ENCODE measurements around the gene PILRB.
A peak's percentile ranks its signal among the peaks of the same experiment; 100 is the strongest.

PILRB gene

DNA sequence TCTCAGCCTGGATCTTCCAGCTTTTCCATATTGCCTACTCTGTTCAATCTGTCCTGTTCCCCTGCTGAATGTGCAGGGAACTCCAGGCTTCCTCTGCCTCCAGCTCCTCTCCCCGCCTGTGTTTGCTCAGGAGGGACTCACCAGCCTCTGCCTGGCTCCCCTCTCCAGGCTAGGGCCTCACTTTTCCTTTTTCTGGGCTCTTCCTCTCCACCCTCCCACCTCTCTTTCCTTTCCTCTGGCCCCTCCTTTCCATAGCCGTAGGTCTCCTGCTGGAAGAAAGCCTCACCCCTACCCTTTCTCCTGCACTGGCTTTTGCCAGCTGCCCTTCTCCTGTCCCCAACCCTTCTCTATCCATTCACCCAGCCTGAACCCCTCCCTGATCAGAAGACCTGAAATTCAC, 40.3 kb downstream of the PILRB start:
- TF ChIP-seq, protein P1, sequence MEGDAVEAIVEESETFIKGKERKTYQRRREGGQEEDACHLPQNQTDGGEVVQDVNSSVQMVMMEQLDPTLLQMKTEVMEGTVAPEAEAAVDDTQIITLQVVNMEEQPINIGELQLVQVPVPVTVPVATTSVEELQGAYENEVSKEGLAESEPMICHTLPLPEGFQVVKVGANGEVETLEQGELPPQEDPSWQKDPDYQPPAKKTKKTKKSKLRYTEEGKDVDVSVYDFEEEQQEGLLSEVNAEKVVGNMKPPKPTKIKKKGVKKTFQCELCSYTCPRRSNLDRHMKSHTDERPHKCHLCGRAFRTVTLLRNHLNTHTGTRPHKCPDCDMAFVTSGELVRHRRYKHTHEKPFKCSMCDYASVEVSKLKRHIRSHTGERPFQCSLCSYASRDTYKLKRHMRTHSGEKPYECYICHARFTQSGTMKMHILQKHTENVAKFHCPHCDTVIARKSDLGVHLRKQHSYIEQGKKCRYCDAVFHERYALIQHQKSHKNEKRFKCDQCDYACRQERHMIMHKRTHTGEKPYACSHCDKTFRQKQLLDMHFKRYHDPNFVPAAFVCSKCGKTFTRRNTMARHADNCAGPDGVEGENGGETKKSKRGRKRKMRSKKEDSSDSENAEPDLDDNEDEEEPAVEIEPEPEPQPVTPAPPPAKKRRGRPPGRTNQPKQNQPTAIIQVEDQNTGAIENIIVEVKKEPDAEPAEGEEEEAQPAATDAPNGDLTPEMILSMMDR (IDR thresholded peaks at IDR 0.05; ENCODE audit: extremely low read depth, missing control alignments), result no peak
- DNase-seq (ENCODE audit: low spot score), result no peak

DNA sequence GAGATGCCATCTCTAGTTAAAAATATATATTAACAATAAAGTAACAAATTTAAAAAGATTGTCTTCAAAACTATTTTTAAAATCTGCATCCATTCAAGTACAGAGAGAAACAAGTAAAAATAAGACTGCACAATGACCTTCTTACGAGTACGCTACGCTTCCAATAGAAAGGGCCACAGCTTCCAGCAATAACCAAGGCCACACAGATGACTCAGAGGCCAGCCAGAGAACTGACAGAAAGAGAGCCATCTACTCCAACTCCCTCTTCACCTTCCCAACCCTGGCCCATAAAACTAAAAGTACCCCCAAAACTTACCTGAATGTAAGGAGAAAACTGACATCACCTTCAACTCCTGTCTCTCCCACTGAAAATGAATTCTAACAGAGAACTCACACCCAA, 42.1 kb downstream of the PILRB start:
- no peak for DNase-seq (ENCODE audit: low spot score)
- TF ChIP-seq, protein P1 (IDR thresholded peaks at IDR 0.05; ENCODE audit: extremely low read depth, missing control alignments), result no peak

GRCh38 chr7:100400656-100401055, 42.7 kb downstream of the PILRB start:
- DNase-seq (ENCODE audit: low spot score), result no peak
- TF ChIP-seq, protein P1 (IDR thresholded peaks at IDR 0.05; ENCODE audit: extremely low read depth, missing control alignments), result no peak

GRCh38 chr7:100401811-100402210, 43.9 kb downstream of the PILRB start:
- DNase-seq (ENCODE audit: low spot score), result no peak
- TF ChIP-seq, protein P1 (IDR thresholded peaks at IDR 0.05; ENCODE audit: extremely low read depth, missing control alignments), result no peak

DNA sequence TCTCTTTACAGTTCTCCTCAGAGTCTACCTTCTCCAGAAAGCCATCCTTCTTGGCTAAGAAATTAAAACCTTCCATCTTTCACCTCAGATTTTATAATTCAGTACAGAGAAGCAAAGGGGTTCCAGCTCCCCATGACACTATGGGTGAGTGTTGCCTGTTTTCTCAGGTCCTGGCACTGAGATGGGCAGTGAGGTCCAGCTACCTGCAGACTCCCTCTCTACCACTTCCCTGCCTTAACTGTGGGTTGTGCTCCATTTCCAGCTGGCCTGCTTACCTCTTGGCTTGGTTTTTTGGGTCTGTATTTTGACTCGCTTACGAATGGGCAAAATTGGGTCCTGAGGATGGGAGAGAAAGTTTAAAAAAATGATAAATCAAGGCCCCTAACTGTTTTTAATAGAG, 44.3 kb downstream of the PILRB start:
- DNase-seq (ENCODE audit: low spot score), result no peak
- TF ChIP-seq, protein P1 (IDR thresholded peaks at IDR 0.05; ENCODE audit: extremely low read depth, missing control alignments), result no peak

- no peak for DNase-seq (ENCODE audit: low spot score)
Observed at GRCh38 chr7:100406767-100407166, 48.9 kb downstream of the PILRB start.

GRCh38 chr7:100407285-100408180, 49.6 kb downstream of the PILRB start:
- peak; percentile 68 for DNase-seq (ENCODE audit: low spot score)
- TF ChIP-seq, protein P1 (IDR thresholded peaks at IDR 0.05; ENCODE audit: extremely low read depth, missing control alignments), result peak; percentile 67

More at GRCh38 chr7:100406767-100407166, 48.9 kb downstream of the PILRB start:
- TF ChIP-seq, protein P1 (IDR thresholded peaks at IDR 0.05; ENCODE audit: extremely low read depth, missing control alignments), result no peak
